ENCODE measurements around the gene SURF2. TPM values are rescaled to one million over a fixed set of nuclear protein-coding genes. Genes with fewer than 3 reads are reported as not detected.

SURF2 gene
- total RNA-seq, 1 experiment from 2014 or later, result 27.8 TPM

- peaks cover 33 to 50% of the 10 kb centered on the region in 2 experiments for H3K36me3 ChIP-seq (ENCODE audit: control insufficient read depth in 1 of 2, insufficient read depth in 2 of 2, low read length in 2 of 2)
- no peak overlapping the region for H3K9ac ChIP-seq (ENCODE audit: low read length)
- intact Hi-C loops (cut with micrococcal nuclease), result loop anchor here (10.0 kb wide), 1 partner anchor 643 kb away; the partner anchor contains the start of gene VAV2
- no TSS peak for BruUV-seq (replicated peaks)
- no peaks in the 10 kb centered on the region for H3K9me3 ChIP-seq (ENCODE audit: control insufficient read depth in 1 of 2, insufficient read depth in 1 of 2, low read depth in 1 of 2, low read length in 2 of 2)
- ATAC-seq (no peak), DNase-seq (ENCODE audit: low read depth, low spot score) (no peak)
- H3K9me2 ChIP-seq (ENCODE audit: insufficient read depth), result no peaks in the 10 kb centered on the region
- peaks cover 8 to 32% of the 10 kb centered on the region in 2 experiments for H3K4me1 ChIP-seq (ENCODE audit: control insufficient read depth in 1 of 2, insufficient read depth in 2 of 2, low read length in 2 of 2)
- POLR2A ChIA-PET, result interaction anchor here (1.1 to 1.3 kb wide), 2 partner anchors 13 to 113 kb away, joined by 3 read pairs; no protein-coding TSS in a partner anchor
- CTCF ChIA-PET, result interaction anchor here (0.7 to 0.8 kb wide), 2 partner anchors 10 to 135 kb away, joined by 3 read pairs; no protein-coding TSS in a partner anchor
- H2AFZ ChIP-seq (ENCODE audit: low read depth, low read length, poor library complexity, severe bottlenecking), result no peak overlapping the region
- no peaks in the 10 kb centered on the region for H3K27me3 ChIP-seq (ENCODE audit: insufficient read depth, low read length)
- peak overlapping the region; percentile 11; the same call in 1 of the 2 replicates for H3K27ac ChIP-seq (ENCODE audit: low read depth, low read length)
- H3K4me3 ChIP-seq (replicated peaks in 1 of 2; ENCODE audit: low read depth in 1 of 2, low read length in 2 of 2), result no peak overlapping the region
- RAD21 ChIA-PET (ENCODE audit: low non-redundant PET in 1 of 2, low total read pairs in 2 of 2, uncharacterized antibody in 2 of 2, unreplicated experiment in 2 of 2), result no interaction called here
- peaks cover 61% of the 10 kb centered on the region for H3K79me2 ChIP-seq (ENCODE audit: insufficient read depth, low read length)
- H4K20me1 ChIP-seq (ENCODE audit: insufficient read depth), result peaks cover 10% of the 10 kb centered on the region; the same call in 1 of the 2 replicates
- H3K4me2 ChIP-seq (ENCODE audit: low read length), result no peak overlapping the region
- TF ChIP-seq ZBTB33 (IDR thresholded peaks at IDR 0.05; ENCODE audit: extremely low read depth, insufficient replicate concordance, low read length), result no peak
- TF ChIP-seq EZH2phosphoT487 (IDR thresholded peaks at IDR 0.05; ENCODE audit: borderline replicate concordance), result no peak
- no peak for TF ChIP-seq CTCF (IDR thresholded peaks at IDR 0.05 in 2 of 3, conservative IDR thresholded peaks at IDR 0.05 in 1 of 3; ENCODE audit: borderline replicate concordance in 1 of 3, insufficient read depth in 1 of 3, low read depth in 2 of 3, low read length in 2 of 3)
- no peak for TF ChIP-seq JUND (IDR thresholded peaks at IDR 0.05)
- no peak for TF ChIP-seq ZFX (IDR thresholded peaks at IDR 0.05)
- no peak for TF ChIP-seq POLR2A (IDR thresholded peaks at IDR 0.05; ENCODE audit: borderline replicate concordance, extremely low read depth, insufficient read depth, insufficient read length)
- no peak for TF ChIP-seq EZH2 (IDR thresholded peaks at IDR 0.05)
- no peak for TF ChIP-seq YY1 (IDR thresholded peaks at IDR 0.05; ENCODE audit: extremely low read depth, insufficient replicate concordance, low read depth, low read length)
- TF ChIP-seq CEBPB (IDR thresholded peaks at IDR 0.05; ENCODE audit: low read depth), result no peak
- no peak for TF ChIP-seq FOSL1 (IDR thresholded peaks at IDR 0.05; ENCODE audit: low read depth)
Observed at GRCh38 chr9:133351526-133351907, 4.8 kb upstream of the SURF2 start.
